K562 (cell line): Measurements from ENCODE around the gene RRP9. TPM values are rescaled to one million over a fixed set of nuclear protein-coding genes. Genes with fewer than 3 reads are reported as not detected.
A peak's percentile ranks its signal among the peaks of the same experiment; 100 is the strongest.

Experiments used
- ATAC-seq: fragments of 200-7000 bp; cut with Tn5 transposase; 3 replicates; pipeline ENCODE4 v1.9.1; 2020; ENCODE audit warnings: moderate library complexity
- BruUV-seq: library from RNA; stranded (reverse); fragments of 400-500 nt; replicated peaks from 2 replicates; lab custom pipeline; 2021; lab: Mats Ljungman, UMichigan
- CTCF ChIA-PET: fragments of 300-600 bp; formaldehyde crosslinking; extraction: SDS; loops from one replicate; lab custom pipeline; 2021; ENCODE audit warnings: low intra/inter-chr PET ratio; lab: Yijun Ruan, JAX
- POLR2A ChIA-PET: fragments of 300-600, 350-650 bp; sonication (Branson Sonifier 250); formaldehyde crosslinking; extraction: SDS; loops from one replicate; lab custom pipeline; 2021; ENCODE audit warnings: antibody characterized with exemption, inconsistent platforms; lab: Yijun Ruan, JAX
- DNase-seq, 4 experiments: peaks; one replicate each; pipeline versions ENCODE4 v3.0.0 to v3.0.0-alpha.2; 2011 to 2018; ENCODE audit warnings: low spot score in 3 of 4, mixed read lengths in 3 of 4; ENCODE audit errors: extremely low read depth in 1 of 4
- FAIRE-seq: peaks from 2 replicates; lab custom pipeline; 2011; peaks lifted over from hg19 to GRCh38; lab: Jason Lieb, UNC
- H2AFZ ChIP-seq: 2 replicates; pipeline ENCODE4 v1.6.0; 2011; ENCODE audit warnings: low read depth, low read length, control low read depth, inconsistent platforms
- H3K27ac ChIP-seq: fragments of 200-600 bp; 3 replicates; pipeline ENCODE4 v1.8.0; 2011; ENCODE audit warnings: low read depth, mild to moderate bottlenecking, control low read depth, inconsistent platforms, low read length, moderate library complexity, mixed read lengths; ENCODE audit errors: extremely low read depth
- H3K27me3 ChIP-seq, 2 experiments: fragments of 300-600 bp in 1 of 2; 2 replicates in 1 of 2; 3 replicates in 1 of 2; pipeline versions ENCODE4 v1.6.0 to v1.8.0; 2011; ENCODE audit warnings: inconsistent platforms in 2 of 2, low read length in 2 of 2, mild to moderate bottlenecking in 1 of 2, mixed read lengths in 1 of 2, moderate library complexity in 1 of 2; ENCODE audit not compliant: control insufficient read depth in 2 of 2, insufficient read depth in 2 of 2
- H3K36me3 ChIP-seq: fragments of 300-600 bp; 3 replicates; pipeline ENCODE4 v1.8.0; 2011; ENCODE audit warnings: mild to moderate bottlenecking, low read length, inconsistent platforms; ENCODE audit not compliant: control insufficient read depth, insufficient read depth
- H3K4me1 ChIP-seq, 2 experiments: fragments of 200-600 bp in 1 of 2; replicated peaks in 1 of 2; 2 replicates in 1 of 2; 3 replicates in 1 of 2; pipeline versions ENCODE4 v1.5.1 to v1.8.0; 2011; ENCODE audit warnings: inconsistent platforms in 2 of 2, low read length in 2 of 2, mild to moderate bottlenecking in 1 of 2, mixed read lengths in 1 of 2, moderate library complexity in 1 of 2; ENCODE audit not compliant: control insufficient read depth in 2 of 2, insufficient read depth in 2 of 2
- H3K4me2 ChIP-seq: 2 replicates; pipeline ENCODE4 v1.6.1; 2011; ENCODE audit warnings: low read length, control low read depth, inconsistent platforms, mixed read lengths; ENCODE audit not compliant: insufficient read depth
- H3K4me3 ChIP-seq: fragments of 200-600 bp; sonication (generic), shearing (Covaris generic); 2 replicates; pipeline ENCODE4 v1.5.1; 2016; ENCODE audit warnings: control low read depth, inconsistent platforms
- H3K79me2 ChIP-seq: fragments of 200-600 bp; 3 replicates; pipeline ENCODE4 v1.8.0; 2011; ENCODE audit warnings: low read length, inconsistent platforms; ENCODE audit not compliant: control insufficient read depth, insufficient read depth
- H3K9ac ChIP-seq, 2 experiments: 2 replicates each; pipeline versions ENCODE4 v1.6.0 to v1.6.1; 2011; ENCODE audit warnings: low read depth in 2 of 2, low read length in 2 of 2, control low read depth in 1 of 2, inconsistent platforms in 1 of 2, mild to moderate bottlenecking in 1 of 2, mixed read lengths in 1 of 2; ENCODE audit not compliant: insufficient read depth in 1 of 2
- H3K9me1 ChIP-seq: one replicate; pipeline ENCODE4 v1.6.0; 2011; ENCODE audit warnings: inconsistent platforms, mild to moderate bottlenecking, low read length, moderate library complexity; ENCODE audit not compliant: control insufficient read depth, insufficient read depth
- H3K9me3 ChIP-seq: replicated peaks from 2 replicates; pipeline ENCODE4 v1.5.1; 2011; ENCODE audit warnings: low read depth, low read length, inconsistent platforms; ENCODE audit not compliant: control insufficient read depth, insufficient read depth
- H4K20me1 ChIP-seq: replicated peaks from 2 replicates; pipeline ENCODE4 v1.6.1; 2011; ENCODE audit warnings: low read length, inconsistent platforms, mixed read lengths; ENCODE audit not compliant: control insufficient read depth, insufficient read depth
- E2F3 ChIP-seq: fragments of 250-450 bp; sonication (Bioruptor Pico); IDR thresholded peaks from 2 replicates; pipeline ENCODE4 v1.4.0; 2020; ENCODE audit warnings: mild to moderate bottlenecking
- KDM2B ChIP-seq: fragments of 250-450 bp; sonication (Bioruptor Pico); IDR thresholded peaks from 2 replicates; pipeline ENCODE4 v1.8.0; 2021; ENCODE audit warnings: mild to moderate bottlenecking, moderate library complexity
- NRF1 ChIP-seq, 2 experiments: fragments of 450-650 bp; IDR thresholded peaks in 1 of 2; conservative IDR thresholded peaks in 1 of 2; 2 replicates each; pipeline ENCODE4 v1.6.1; 2014; ENCODE audit warnings: mild to moderate bottlenecking in 2 of 2
- POLR2G ChIP-seq: fragments of 200-400 bp; formaldehyde crosslinking; IDR thresholded peaks from 2 replicates; pipeline ENCODE4 v1.6.1; 2017; ENCODE audit warnings: low read depth, mild to moderate bottlenecking, antibody characterized with exemption, low read length, moderate library complexity
- THRA ChIP-seq: fragments of 450-650 bp; IDR thresholded peaks from 2 replicates; pipeline ENCODE4 v1.6.1; 2017; ENCODE audit warnings: mild to moderate bottlenecking, moderate library complexity
- THRAP3 ChIP-seq: fragments of 450-650 bp; IDR thresholded peaks from 2 replicates; pipeline ENCODE4 v1.6.1; 2016; ENCODE audit warnings: mild to moderate bottlenecking, inconsistent platforms, borderline replicate concordance
- WHSC1 ChIP-seq: IDR thresholded peaks from one replicate; pipeline ENCODE4 v1.6.1; 2012; ENCODE audit warnings: low read length, control low read depth, inconsistent platforms
- ZFP36 ChIP-seq: fragments of 150-350 bp; IDR thresholded peaks from 2 replicates; pipeline ENCODE4 v1.6.1; 2018; ENCODE audit warnings: low read length, low read depth; ENCODE audit not compliant: partially characterized antibody
- WGBS: fragments of 100-300 bp; shearing (Covaris generic); methylation state at CpG from one replicate; pipeline ENCODE4 v1.1.6; 2016; ENCODE audit warnings: low coverage, mixed read lengths; ENCODE audit not compliant: insufficient coverage; ENCODE audit errors: missing lambda C conversion rate; 5-methylcytosine and 5-hydroxymethylcytosine counted together
- in situ Hi-C: fragments of 300-500 bp; cut with MboI; formaldehyde crosslinking; loops from 4 replicates; pipeline ENCODE4 v1.15.0; 2018; ENCODE audit warnings: inconsistent platforms, mixed read lengths
- intact Hi-C: fragments of 100-400 bp; cut with micrococcal nuclease; formaldehyde crosslinking; loops from 2 replicates; pipeline ENCODE4 v1.14.2; 2022
- polyA plus RNA-seq, 8 experiments: library from polyadenylated mRNA; depleted of rRNA in 4 of 8; stranded (reverse) in 5 of 8; unstranded in 3 of 8; fragments of >200 nt; fragmentation: Nextera tagmentation in 2 of 8; fragmentation: Illumina TruSeq in 1 of 8; extraction: Ambion mirVana in 2 of 8; extraction: Trizol in 1 of 8; gene quantifications; 2 replicates each; pipeline versions ENCODE4 v1.2.1 to v1.2.3, GENCODE V29; 2011 to 2014; ENCODE audit warnings: inconsistent platforms in 1 of 8, missing spikeins in 1 of 8
- total RNA-seq, 7 experiments: library from RNA; depleted of rRNA in 6 of 7; stranded (reverse); fragments of >200 nt in 6 of 7; fragmentation: Illumina TruSeq in 2 of 7; extraction: Trizol in 2 of 7; gene quantifications; 2 replicates each; pipeline versions ENCODE4 v1.2.1 to v1.2.3, GENCODE V29; 2011 to 2021; ENCODE audit warnings: low replicate concordance in 1 of 7

The RRP9 gene
- total and polyA plus RNA-seq, 9 of the 15 experiments (the other 6 are each of a cell fraction or from before 2014, with no cell fraction given), result 5.2 to 67.0 (median 45.9) TPM

- H3K79me2 ChIP-seq, result peaks cover 41% of the 10 kb centered on the region
- peak in 1 of 4 experiments; percentile 23 for DNase-seq
- no peak for FAIRE-seq
- H3K9me1 ChIP-seq, result no peaks in the 10 kb centered on the region
- no peaks in the 10 kb centered on the region for H3K9me3 ChIP-seq
- peak overlapping the region; percentile 60 for H3K4me2 ChIP-seq
- CTCF ChIA-PET, result no interaction called here
- no peak overlapping the region for H3K27ac ChIP-seq
- H3K27me3 ChIP-seq, result no peaks in the 10 kb centered on the region
- no peak overlapping the region for H3K4me3 ChIP-seq
- H4K20me1 ChIP-seq, result no peaks in the 10 kb centered on the region
- in situ Hi-C loops (no loop called here), intact Hi-C loops (no loop called here)
- no peak overlapping the region for H2AFZ ChIP-seq
- peaks cover 32% of the 10 kb centered on the region; the same call in 2 of the 3 replicates for H3K36me3 ChIP-seq
- BruUV-seq, result no TSS peak
- ATAC-seq, result no peak
- peak overlapping the region in 1 of 2 experiments; percentile 91; a peak in 2 of 4 replicates for H3K9ac ChIP-seq
- peaks cover 32 to 69% of the 10 kb centered on the region in 2 experiments; a peak in 4 of 5 replicates for H3K4me1 ChIP-seq
- POLR2A ChIA-PET, result interaction anchor here (0.6 to 1.9 kb wide), 5 partner anchors 8 to 1429 kb away, joined by 3 to 10 read pairs (median 3); partner anchors contain the start of genes PARP3, RPL29 and RRP9
- 74% methylated on average over 3 of the region's 12 CpGs for WGBS
- no peak for TF ChIP-seq WHSC1
- TF ChIP-seq POLR2G, result 0 out of 2 replicates have a peak, but pooled peaks have one; percentile 24
- TF ChIP-seq KDM2B, result no peak
- TF ChIP-seq THRA, result no peak
- TF ChIP-seq ZFP36, result peak; percentile 13
- no peak for TF ChIP-seq E2F3 (CRISPR knock-in tag)
- TF ChIP-seq NRF1 (conservative IDR thresholded peaks at IDR 0.05 in 1 of 2, IDR thresholded peaks at IDR 0.05 in 1 of 2), result peak in 1 of 2 experiments; percentile 36; a peak in 3 of 4 replicates
- TF ChIP-seq THRAP3, result no peak
Measured at GRCh38 chr3:51986010-51986947, 44.6 kb upstream of the RRP9 start.
